Measurements from ENCODE around the gene ATXN7L1. TPM values are rescaled to one million over a fixed set of nuclear protein-coding genes. Genes with fewer than 3 reads are reported as not detected.

Gene ATXN7L1
- total and polyA plus RNA-seq, 4 donors, result 4.2 to 22.5 (median 8.5) TPM

DNA sequence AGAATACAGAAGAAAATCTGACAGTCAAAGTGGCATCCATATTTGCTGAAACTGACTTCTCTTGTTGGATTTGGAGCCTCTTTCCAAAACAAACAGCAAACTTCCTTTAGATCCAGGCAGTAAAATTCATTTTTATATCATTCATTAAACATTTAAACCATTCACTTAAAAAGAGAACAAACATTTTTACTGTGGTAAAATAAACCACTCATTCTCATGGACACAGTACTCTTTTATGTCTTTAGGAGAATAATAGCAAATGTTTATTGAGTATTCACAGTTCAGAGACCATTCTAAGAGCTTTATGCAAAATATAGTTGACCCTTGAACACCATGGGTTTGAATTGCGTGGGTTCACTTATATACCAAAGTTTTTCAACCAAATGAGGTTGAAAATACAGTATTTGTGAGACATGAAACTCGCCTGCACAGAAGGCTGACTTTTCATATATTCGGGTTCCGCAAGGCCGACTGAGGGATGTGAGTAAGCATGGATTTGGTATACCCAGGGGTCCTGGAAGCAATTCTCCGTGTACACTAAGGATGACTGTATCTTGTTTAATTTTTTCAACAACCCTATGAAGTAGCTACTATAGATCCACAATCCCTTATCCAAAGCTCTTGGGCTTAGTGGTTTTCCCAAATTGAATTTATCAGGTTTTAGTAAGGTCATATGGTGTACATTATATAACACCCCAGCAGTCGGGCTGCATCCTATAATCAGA lies 49.1 kb downstream of the ATXN7L1 start:
- H3K9ac ChIP-seq (ENCODE audit: insufficient read depth in 1 of 2, low read length in 2 of 2), result no peak overlapping the region
- no peak for ATAC-seq (ENCODE audit: insufficient read depth, low FRiP score)
- no peak overlapping the region for H3K4me3 ChIP-seq
- no peaks in the 10 kb centered on the region for H3K27me3 ChIP-seq (ENCODE audit: control insufficient read depth in 3 of 3, insufficient read depth in 3 of 3, low read length in 2 of 3)
- peaks cover 7 to 29% (median 8%) of the 10 kb centered on the region in 5 donors for H3K4me1 ChIP-seq (ENCODE audit: control insufficient read depth in 5 of 5, insufficient read depth in 5 of 5, low read length in 5 of 5)
- no peak overlapping the region for H3K27ac ChIP-seq (ENCODE audit: low read depth in 1 of 2, low read length in 1 of 2)
- 94 to 96% methylated on average over 7 of the region's 7 CpGs for WGBS, 2 donors
- H3K9me3 ChIP-seq (ENCODE audit: control insufficient read depth in 4 of 4, insufficient read depth in 3 of 4, low read length in 3 of 4), result no peaks in the 10 kb centered on the region
- no peak for DNase-seq
- H3K36me3 ChIP-seq (ENCODE audit: control insufficient read depth in 4 of 4, insufficient read depth in 4 of 4, low read length in 4 of 4), result peaks cover 0 to 2% (median 0%) of the 10 kb centered on the region in 4 donors
- TF ChIP-seq, protein P1, sequence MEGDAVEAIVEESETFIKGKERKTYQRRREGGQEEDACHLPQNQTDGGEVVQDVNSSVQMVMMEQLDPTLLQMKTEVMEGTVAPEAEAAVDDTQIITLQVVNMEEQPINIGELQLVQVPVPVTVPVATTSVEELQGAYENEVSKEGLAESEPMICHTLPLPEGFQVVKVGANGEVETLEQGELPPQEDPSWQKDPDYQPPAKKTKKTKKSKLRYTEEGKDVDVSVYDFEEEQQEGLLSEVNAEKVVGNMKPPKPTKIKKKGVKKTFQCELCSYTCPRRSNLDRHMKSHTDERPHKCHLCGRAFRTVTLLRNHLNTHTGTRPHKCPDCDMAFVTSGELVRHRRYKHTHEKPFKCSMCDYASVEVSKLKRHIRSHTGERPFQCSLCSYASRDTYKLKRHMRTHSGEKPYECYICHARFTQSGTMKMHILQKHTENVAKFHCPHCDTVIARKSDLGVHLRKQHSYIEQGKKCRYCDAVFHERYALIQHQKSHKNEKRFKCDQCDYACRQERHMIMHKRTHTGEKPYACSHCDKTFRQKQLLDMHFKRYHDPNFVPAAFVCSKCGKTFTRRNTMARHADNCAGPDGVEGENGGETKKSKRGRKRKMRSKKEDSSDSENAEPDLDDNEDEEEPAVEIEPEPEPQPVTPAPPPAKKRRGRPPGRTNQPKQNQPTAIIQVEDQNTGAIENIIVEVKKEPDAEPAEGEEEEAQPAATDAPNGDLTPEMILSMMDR (IDR thresholded peaks at IDR 0.05; ENCODE audit: control extremely low read depth, extremely low read depth), result no peak

DNA sequence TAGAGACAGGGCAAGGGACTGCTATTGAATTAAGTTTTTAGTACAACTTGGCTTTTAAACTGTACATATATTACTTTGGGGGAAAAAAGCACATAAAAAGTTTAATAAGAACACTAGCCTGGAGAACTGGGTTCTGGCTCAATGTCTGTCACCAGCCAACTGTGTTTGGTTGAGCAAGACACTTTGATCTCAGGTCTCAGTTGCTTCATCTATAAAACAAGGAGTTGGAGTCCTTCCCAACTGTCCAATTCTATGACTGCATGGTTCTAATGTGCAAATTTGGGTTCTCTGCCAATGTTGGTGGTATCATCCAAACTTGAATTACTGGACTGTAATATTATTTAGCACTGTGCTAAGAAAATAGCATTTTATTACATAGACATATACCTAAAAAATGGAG lies 50.3 kb downstream of the ATXN7L1 start:
- peak; percentile 7 to 66 (median 52) for DNase-seq
- no peak for ATAC-seq (ENCODE audit: insufficient read depth, low FRiP score)
- no peaks in the 10 kb centered on the region for H3K9me3 ChIP-seq (ENCODE audit: control insufficient read depth in 4 of 4, insufficient read depth in 3 of 4, low read length in 3 of 4)
- no peak overlapping the region for H3K4me3 ChIP-seq
- no peak overlapping the region for H3K9ac ChIP-seq (ENCODE audit: insufficient read depth in 1 of 2, low read length in 2 of 2)
- TF ChIP-seq, protein P1 (IDR thresholded peaks at IDR 0.05; ENCODE audit: control extremely low read depth, extremely low read depth), result no peak
- peaks cover 7 to 29% (median 9%) of the 10 kb centered on the region in 5 donors for H3K4me1 ChIP-seq (ENCODE audit: control insufficient read depth in 5 of 5, insufficient read depth in 5 of 5, low read length in 5 of 5)
- no peak overlapping the region for H3K27ac ChIP-seq (ENCODE audit: low read depth in 1 of 2, low read length in 1 of 2)
- H3K36me3 ChIP-seq (ENCODE audit: control insufficient read depth in 4 of 4, insufficient read depth in 4 of 4, low read length in 4 of 4), result peaks cover 0 to 2% (median 0%) of the 10 kb centered on the region in 4 donors
- no peaks in the 10 kb centered on the region for H3K27me3 ChIP-seq (ENCODE audit: control insufficient read depth in 3 of 3, insufficient read depth in 3 of 3, low read length in 2 of 3)

GRCh38 chr7:105825371-105825770 lies 51.0 kb downstream of the ATXN7L1 start:
- ATAC-seq (ENCODE audit: insufficient read depth, low FRiP score), result no peak
- Histone ChIP-seq H3K27me3 (ENCODE audit: control insufficient read depth in 3 of 3, insufficient read depth in 3 of 3, low read length in 2 of 3) (no peaks in the 10 kb centered on the region), H3K36me3 (ENCODE audit: control insufficient read depth in 4 of 4, insufficient read depth in 4 of 4, low read length in 4 of 4) (peaks cover 0 to 2% (median 0%) of the 10 kb centered on the region in 4 donors), H3K4me1 (ENCODE audit: control insufficient read depth in 5 of 5, insufficient read depth in 5 of 5, low read length in 5 of 5) (peaks cover 0 to 21% (median 4%) of the 10 kb centered on the region in 5 donors), H3K4me3 (no peak overlapping the region), H3K27ac (ENCODE audit: low read depth in 1 of 2, low read length in 1 of 2) (no peak overlapping the region), H3K9ac (ENCODE audit: insufficient read depth in 1 of 2, low read length in 2 of 2) (no peak overlapping the region), H3K9me3 (ENCODE audit: control insufficient read depth in 4 of 4, insufficient read depth in 3 of 4, low read length in 3 of 4) (no peaks in the 10 kb centered on the region)
- 46 to 75% methylated on average over 1 of the region's 1 CpG for WGBS, 2 donors
- TF ChIP-seq, protein P1 (IDR thresholded peaks at IDR 0.05; ENCODE audit: control extremely low read depth, extremely low read depth), result no peak
- DNase-seq, result no peak

Measured in lung (tissue), 12 donors.